ENCODE measurements around the gene TSPEAR. TPM values are rescaled to one million over a fixed set of nuclear protein-coding genes. Genes with fewer than 3 reads are reported as not detected.
"Not testable (repeated sequence)": the region's sequence is repeated elsewhere in the genome, so short reads cannot be mapped to it uniquely, and the experiment has no call there.

The TSPEAR gene
- total RNA-seq, 4 donors from 2014 or later = 0.19 TPM; not detected in 3

- ATAC-seq (ENCODE audit: low FRiP score) = no peak
- TF ChIP-seq CTCF (IDR thresholded peaks at IDR 0.05) = no peak
- DNase-seq (ENCODE audit: low spot score) = no peak
Observed at GRCh38 chr21:44566403-44566802, 145.0 kb downstream of the TSPEAR start.

DNA sequence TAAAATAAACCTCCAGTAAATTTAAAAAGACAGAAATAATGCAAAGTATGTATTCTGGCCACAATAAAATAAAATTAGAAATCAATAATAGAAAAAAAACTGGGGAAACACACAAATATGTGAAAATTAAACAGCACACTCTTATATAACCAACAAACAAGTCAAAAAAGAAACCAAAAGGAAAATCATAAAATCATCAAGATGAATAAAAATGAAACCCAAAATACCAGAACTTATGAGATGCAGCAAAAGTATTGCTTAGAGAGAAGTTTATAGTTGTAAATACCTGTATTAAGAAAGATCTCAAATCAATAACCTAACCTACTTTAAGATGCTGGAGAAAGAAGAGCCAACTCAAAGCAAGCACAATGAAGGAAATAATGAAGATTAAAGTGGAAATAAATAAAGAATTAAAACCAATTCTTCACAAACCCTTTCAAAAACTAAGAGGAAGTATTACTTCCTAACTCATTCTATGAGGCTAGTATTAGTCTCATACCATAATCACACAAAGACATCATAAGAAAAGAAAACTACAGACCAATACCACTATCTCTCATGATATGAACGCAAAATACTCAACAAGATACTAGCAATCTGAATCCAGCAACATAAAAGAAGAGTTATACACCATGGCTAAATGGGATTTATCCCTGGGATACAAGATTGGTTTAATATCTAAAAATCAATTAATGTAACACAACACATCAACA lies 146.3 kb downstream of the TSPEAR start:
- no peak for TF ChIP-seq CTCF (IDR thresholded peaks at IDR 0.05)
- ATAC-seq (ENCODE audit: low FRiP score) (no peak), DNase-seq (ENCODE audit: low spot score) (no peak)

GRCh38 chr21:44564099-44564498 lies 147.3 kb downstream of the TSPEAR start:
- ATAC-seq (ENCODE audit: low FRiP score) (no peak), DNase-seq (ENCODE audit: low spot score) (no peak)
- no peak for TF ChIP-seq CTCF (IDR thresholded peaks at IDR 0.05)

- TF ChIP-seq CTCF (IDR thresholded peaks at IDR 0.05) = no peak
- DNase-seq (ENCODE audit: low spot score) = no peak
- ATAC-seq (ENCODE audit: low FRiP score) = no peak
Observed at GRCh38 chr21:44558695-44559094, 152.7 kb downstream of the TSPEAR start, which contains the start of gene KRTAP10-3. Gene KRTAP10-3, minus strand, starts transcription at chr21:44558795. Its CDS starts 80 bp downstream, at chr21:44558715.

GRCh38 chr21:44558329-44558675 lies 153.1 kb downstream of the TSPEAR start:
- not testable (repeated sequence) for ATAC-seq (ENCODE audit: low FRiP score)

GRCh38 chr21:44557491-44558328 lies 153.7 kb downstream of the TSPEAR start:
- DNase-seq (ENCODE audit: low spot score) (no peak), ATAC-seq (ENCODE audit: low FRiP score) (no peak)
- TF ChIP-seq CTCF (IDR thresholded peaks at IDR 0.05) = no peak

More at GRCh38 chr21:44558329-44558675, 153.1 kb downstream of the TSPEAR start:
- not testable (repeated sequence) for DNase-seq (ENCODE audit: low spot score)

DNA sequence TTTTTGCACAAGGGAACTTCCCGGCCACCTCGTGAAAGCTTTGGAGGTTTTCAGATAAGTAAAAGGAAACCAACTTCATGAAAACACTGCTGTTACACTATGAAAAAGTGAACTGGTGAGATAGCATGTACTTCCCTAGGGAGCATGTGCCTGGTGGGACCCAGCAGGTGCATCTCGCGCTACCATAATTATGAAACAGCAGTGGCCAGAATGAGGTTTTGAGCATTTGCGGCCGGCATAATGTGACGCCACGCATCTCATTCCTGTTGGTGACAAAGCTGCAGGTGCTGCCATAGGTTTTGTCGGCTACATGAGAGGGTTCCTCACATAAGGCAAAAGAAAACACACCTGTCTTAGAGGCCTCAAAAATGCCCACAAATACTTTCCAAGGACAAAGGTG lies 154.5 kb downstream of the TSPEAR start:
- no peak for ATAC-seq (ENCODE audit: low FRiP score)
- TF ChIP-seq CTCF (IDR thresholded peaks at IDR 0.05) = no peak
- no peak for DNase-seq (ENCODE audit: low spot score)
